ENCODE data around the gene ACTL7B. TPM values are rescaled to one million over a fixed set of nuclear protein-coding genes. Genes with fewer than 3 reads are reported as not detected.

The ACTL7B gene
- total and polyA plus RNA-seq, 10 donors = 0.11 TPM; not detected in 9

GRCh38 chr9:108860354-108860753, 4.6 kb upstream of the ACTL7B start:
- Histone ChIP-seq H3K4me3 (no peak overlapping the region), H3K27ac (no peak overlapping the region), H3K27me3 (replicated peaks in 1 of 7) (no peaks in the 10 kb centered on the region), H3K4me1 (no peaks in the 10 kb centered on the region), H3K36me3 (no peaks in the 10 kb centered on the region), H3K9me3 (no peaks in the 10 kb centered on the region)
- TF ChIP-seq CTCF (IDR thresholded peaks at IDR 0.05 in 8 of 11, conservative IDR thresholded peaks at IDR 0.05 in 3 of 11) = no peak
- TF ChIP-seq POLR2AphosphoS5 (IDR thresholded peaks at IDR 0.05) = no peak
- TF ChIP-seq POLR2A (IDR thresholded peaks at IDR 0.05) = no peak
- 72 to 94% (median 88%) methylated on average over 4 of the region's 4 CpGs for WGBS, 5 donors
- no peak for DNase-seq
- intact Hi-C loops (cut with DNase I; ENCODE audit: low total_unique reads) = no loop called here

- Histone ChIP-seq H3K27me3 (replicated peaks in 1 of 7) (no peaks in the 10 kb centered on the region), H3K27ac (no peak overlapping the region), H3K4me1 (no peaks in the 10 kb centered on the region), H3K9me3 (no peaks in the 10 kb centered on the region), H3K36me3 (no peaks in the 10 kb centered on the region), H3K4me3 (no peak overlapping the region)
- DNase-seq = no peak
- intact Hi-C loops (cut with DNase I; ENCODE audit: low total_unique reads) = no loop called here
- WGBS, 5 donors = 76 to 87% (median 83%) methylated on average over 3 of the region's 3 CpGs
- TF ChIP-seq POLR2AphosphoS5 (IDR thresholded peaks at IDR 0.05) = no peak
- TF ChIP-seq CTCF (IDR thresholded peaks at IDR 0.05 in 8 of 11, conservative IDR thresholded peaks at IDR 0.05 in 3 of 11) = no peak
- no peak for TF ChIP-seq POLR2A (IDR thresholded peaks at IDR 0.05)
These were observed 3.8 kb upstream of the ACTL7B start for GRCh38 chr9:108859459-108860114.

DNA sequence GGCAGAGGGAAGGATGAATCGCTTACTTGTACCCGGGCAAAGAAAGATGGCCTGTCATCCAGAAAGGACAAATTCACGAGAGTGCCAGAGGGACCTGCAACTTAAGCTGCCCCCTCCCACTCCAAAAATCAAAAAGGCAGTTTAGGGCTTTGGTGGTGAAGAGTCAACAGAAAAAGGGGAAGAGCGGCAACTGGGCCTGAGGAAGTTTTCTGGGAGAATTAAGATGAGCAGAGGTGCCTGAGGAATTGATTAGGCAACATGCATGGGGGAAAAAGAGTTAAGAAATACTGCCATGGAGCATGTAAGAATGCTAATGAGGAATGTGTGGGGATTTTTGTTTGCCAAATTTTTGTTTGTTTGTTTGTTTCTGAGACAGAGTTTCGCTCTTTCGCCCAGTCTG, 1.8 kb upstream of the ACTL7B start:
- 81 to 94% (median 86%) methylated on average over 6 of the region's 6 CpGs for WGBS, 5 donors
- Histone ChIP-seq H3K27me3 (replicated peaks in 1 of 7) (no peaks in the 10 kb centered on the region), H3K36me3 (no peaks in the 10 kb centered on the region), H3K27ac (no peak overlapping the region), H3K9me3 (no peaks in the 10 kb centered on the region), H3K4me1 (no peaks in the 10 kb centered on the region), H3K4me3 (no peak overlapping the region)
- TF ChIP-seq POLR2A (IDR thresholded peaks at IDR 0.05) = no peak
- TF ChIP-seq CTCF (IDR thresholded peaks at IDR 0.05 in 8 of 11, conservative IDR thresholded peaks at IDR 0.05 in 3 of 11) = no peak
- TF ChIP-seq POLR2AphosphoS5 (IDR thresholded peaks at IDR 0.05) = no peak
- DNase-seq = no peak
- intact Hi-C loops (cut with DNase I; ENCODE audit: low total_unique reads) = no loop called here

GRCh38 chr9:108855529-108855886, 278 bp downstream of the ACTL7B start:
- no peak overlapping the region for H3K27ac ChIP-seq
- WGBS, 5 donors = 94 to 97% (median 95%) methylated on average over 15 to 25 of the region's 25 CpGs
- no peaks in the 10 kb centered on the region for H3K4me1 ChIP-seq
- H3K4me3 ChIP-seq = no peak overlapping the region
- no peak for TF ChIP-seq CTCF (IDR thresholded peaks at IDR 0.05 in 8 of 11, conservative IDR thresholded peaks at IDR 0.05 in 3 of 11)
- TF ChIP-seq POLR2A (IDR thresholded peaks at IDR 0.05) = no peak
- no peak for TF ChIP-seq POLR2AphosphoS5 (IDR thresholded peaks at IDR 0.05)
- H3K27me3 ChIP-seq (replicated peaks in 1 of 7) = no peaks in the 10 kb centered on the region
- no peaks in the 10 kb centered on the region for H3K36me3 ChIP-seq
- no peak for DNase-seq
- intact Hi-C loops (cut with DNase I; ENCODE audit: low total_unique reads) = no loop called here
- no peaks in the 10 kb centered on the region for H3K9me3 ChIP-seq
